GM18867 (cell line): ENCODE data around the gene GPR78.
"Not testable (repeated sequence)": the region's sequence is repeated elsewhere in the genome, so short reads cannot be mapped to it uniquely, and the experiment has no call there.

Experiments used
- ATAC-seq: cut with Tn5 transposase; IDR thresholded peaks from one replicate; pipeline ENCODE4 v1.9.1; 2021; ENCODE audit warnings: mild to moderate bottlenecking, moderate library complexity; ENCODE audit not compliant: unreplicated experiment

The GPR78 gene

DNA sequence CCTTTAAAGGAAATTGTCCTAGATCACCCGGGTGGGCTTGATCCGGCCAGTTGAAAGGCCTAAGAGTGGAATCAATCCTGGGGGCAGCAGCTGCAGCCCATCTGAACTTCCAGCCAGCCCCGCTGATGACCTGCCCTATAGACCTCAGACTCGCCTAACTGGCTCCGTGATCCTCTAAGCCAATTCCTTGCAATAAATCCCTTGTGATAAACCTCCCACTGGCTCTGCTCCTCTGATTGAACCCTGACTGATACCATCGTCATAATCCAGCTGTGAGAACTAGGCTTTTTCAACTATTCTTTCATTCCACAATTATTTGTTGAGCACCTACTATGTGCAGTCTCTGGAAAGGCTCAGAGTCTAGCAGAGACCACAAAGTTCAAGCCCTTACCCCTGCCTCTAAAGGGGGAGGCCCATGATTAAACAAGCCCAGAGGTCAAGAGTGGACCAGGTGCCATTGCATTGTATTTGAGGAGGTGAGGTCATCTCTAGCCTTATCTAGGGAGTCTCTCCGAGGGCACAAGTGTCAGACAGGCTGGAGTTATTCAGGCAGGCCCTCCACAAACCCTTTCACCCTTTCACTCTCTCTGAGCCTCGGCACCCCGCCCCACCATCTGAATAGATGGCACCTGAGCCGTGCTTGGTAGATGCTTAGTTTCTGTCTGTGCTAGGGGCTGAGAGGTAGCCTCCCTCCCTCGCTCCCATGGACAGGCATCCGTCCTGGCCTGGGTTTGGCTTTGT is 20.5 kb upstream of the GPR78 start:
- no peak for ATAC-seq

DNA sequence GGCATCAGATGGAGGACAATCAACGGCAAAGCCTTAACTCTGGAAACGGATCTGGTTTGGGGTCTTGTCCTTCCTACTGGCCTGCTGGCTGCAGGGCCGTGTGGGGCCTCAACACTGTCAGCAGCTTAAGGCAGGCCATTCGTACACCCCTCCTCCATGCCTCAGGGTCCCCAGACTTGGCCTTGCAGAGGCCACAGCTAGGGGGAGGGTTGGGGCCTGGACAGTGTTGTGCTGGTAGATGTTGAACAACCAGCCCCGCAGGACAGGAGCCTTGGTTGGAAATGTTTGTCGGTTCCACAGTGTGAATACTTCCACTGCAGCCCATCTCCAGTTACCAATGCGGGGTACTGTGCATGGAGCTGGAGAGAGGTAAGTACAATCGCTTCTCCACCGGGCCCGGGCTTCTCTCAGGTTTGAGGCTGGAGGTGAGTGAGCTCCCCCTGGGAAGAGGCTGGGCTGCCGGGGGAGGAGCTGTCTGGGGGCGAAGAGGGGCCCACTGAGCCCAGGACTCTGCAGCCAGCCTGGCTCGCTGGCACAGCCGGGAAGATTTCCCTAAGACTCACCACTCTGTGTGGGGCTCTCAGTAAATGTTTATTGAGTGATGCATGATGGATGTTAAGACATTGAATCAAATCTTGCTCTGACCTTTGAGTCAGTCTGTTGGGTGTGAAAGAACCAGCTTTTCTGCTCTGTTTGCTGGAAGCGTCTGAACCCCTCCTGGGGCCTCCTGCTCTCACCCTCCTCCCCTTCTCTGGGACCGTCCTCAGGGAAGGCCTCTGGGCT is 19.7 kb upstream of the GPR78 start:
- ATAC-seq, result no peak

GRCh38 chr4:8564595-8564994 is 15.6 kb upstream of the GPR78 start:
- ATAC-seq, result no peak

GRCh38 chr4:8568068-8568668 is 12.0 kb upstream of the GPR78 start:
- ATAC-seq, result no peak

DNA sequence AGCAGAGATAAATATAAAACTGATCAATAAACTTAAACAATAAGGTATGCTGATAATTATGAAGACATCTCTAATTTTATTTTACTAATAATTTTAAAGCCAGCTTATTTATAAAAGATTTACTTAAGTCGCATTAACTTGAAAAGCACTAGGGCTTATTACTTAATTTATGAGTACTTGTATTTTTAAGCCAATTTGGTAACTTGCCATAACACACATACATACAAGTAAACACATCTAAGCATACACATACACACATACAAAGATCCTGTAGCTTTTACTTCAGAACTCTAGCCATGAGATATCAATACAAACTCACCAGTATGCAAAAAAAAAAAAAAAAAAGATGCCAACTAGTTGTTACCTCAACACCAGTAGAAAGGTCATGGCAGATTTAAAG is 10.0 kb upstream of the GPR78 start:
- ATAC-seq, result no peak

DNA sequence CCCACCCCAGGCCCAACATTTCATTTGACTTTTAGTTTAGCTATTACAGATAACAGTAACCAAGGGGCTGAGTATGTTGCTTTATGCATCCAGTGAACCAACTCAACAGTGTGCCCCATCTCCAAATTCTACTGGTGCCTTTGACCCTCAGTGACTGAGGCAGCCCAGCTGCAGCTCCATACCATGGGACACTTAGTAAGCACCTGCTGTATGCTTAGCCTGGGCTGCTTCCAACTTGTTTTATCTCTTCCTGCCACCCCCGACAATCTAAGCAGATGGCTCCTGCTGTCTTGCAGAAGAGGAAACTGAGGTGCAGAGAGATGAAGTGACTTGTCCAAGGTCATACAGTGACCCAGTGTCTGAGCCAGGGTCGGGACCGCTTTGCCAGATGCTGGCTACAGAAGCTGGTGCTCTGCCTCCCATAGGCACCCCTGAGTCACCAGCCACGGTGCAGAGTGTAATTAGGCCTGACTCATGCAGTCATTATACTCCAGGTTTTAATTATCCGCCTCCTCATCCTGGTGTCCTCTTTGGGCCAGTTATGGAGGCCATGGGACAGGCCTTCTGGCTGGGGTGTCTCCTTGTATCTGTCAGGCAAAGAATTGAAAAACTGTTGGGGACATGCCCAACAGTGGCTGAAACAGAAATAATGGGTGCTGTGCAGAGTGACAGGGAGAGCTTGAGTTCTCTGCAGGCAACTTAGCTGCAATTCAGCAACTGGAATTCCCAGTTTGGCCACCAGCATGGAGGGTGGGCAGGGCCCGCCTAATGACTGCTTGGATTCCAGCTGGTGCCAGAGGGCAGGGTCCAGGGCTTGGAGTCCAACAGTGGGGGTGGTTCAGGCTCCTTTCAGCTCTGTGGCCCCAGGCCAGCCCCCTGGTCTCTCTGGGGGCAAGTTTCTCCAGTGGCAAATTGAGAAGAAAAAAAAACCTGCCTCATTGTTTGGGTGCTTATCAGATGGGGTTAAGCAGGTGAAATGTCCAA is 8.2 kb upstream of the GPR78 start:
- no peak for ATAC-seq

GRCh38 chr4:8573266-8573665 is 6.9 kb upstream of the GPR78 start:
- ATAC-seq, result no peak

GRCh38 chr4:8574796-8575370 is 5.3 kb upstream of the GPR78 start:
- no peak for ATAC-seq

DNA sequence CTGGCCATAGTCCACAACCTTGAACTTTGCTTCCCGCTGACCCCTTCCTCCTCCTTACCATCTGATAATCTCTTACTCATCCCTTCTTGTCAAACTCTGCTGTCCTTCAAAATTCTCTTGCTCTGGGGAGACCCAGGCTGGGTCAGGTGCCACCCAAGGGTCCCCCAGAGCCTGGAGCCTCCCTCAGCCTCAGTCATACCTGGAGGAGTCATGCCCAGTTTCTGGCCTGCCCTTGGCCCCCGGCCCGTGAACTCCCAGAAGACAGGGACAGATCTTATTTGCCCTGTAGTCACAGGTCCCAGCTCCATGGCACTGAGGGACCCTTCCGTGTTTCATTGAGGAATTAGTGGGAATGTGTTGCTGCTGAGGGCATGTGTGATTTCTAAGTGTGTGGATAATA is 4.7 kb upstream of the GPR78 start:
- no peak for ATAC-seq

DNA sequence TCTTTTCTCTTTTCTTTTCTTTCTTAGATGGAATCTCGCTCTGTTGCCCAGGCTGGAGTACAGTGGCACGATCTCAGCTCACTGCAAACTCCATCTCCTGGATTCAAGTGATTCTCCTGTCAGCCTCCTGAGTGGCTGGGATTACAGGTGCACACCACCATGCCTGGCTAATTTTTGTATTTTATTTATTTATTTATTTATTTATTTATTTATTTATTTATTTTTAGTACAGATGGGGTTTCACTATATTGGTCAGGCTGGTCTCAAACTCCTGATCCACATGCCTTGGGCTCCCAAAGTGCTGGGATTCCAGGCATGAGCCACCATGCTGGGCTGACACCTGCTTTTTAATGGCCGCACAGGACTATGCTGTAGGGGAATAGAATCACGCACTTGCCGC is 3.6 kb upstream of the GPR78 start:
- not testable (repeated sequence) for ATAC-seq

DNA sequence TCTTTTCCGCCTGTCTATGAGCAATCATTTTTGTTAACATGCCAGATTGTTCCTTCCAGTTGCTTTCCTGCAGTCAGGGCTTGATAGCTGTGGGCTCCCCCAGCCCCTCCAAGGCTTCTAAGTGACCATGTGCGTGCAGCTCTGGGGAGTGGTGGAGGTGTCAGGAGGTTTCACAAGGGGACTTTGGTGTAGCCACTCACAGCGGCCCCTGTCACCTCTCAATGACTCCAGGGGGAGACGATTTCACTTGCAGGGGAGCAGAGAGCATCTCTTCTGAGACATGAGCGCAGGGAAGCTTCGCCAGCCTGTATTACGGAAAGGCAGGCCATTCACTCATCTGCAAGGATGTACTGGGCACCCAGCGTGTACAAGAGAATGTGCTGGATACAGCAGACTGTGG is 3.1 kb upstream of the GPR78 start:
- ATAC-seq, result no peak

- ATAC-seq, result no peak
Observed at GRCh38 chr4:8577972-8578371, 2.2 kb upstream of the GPR78 start.

- ATAC-seq, result no peak
Observed at GRCh38 chr4:8578717-8579116, 1.5 kb upstream of the GPR78 start.

GRCh38 chr4:8579526-8580320 is 469 bp upstream of the GPR78 start:
- ATAC-seq, result no peak

DNA sequence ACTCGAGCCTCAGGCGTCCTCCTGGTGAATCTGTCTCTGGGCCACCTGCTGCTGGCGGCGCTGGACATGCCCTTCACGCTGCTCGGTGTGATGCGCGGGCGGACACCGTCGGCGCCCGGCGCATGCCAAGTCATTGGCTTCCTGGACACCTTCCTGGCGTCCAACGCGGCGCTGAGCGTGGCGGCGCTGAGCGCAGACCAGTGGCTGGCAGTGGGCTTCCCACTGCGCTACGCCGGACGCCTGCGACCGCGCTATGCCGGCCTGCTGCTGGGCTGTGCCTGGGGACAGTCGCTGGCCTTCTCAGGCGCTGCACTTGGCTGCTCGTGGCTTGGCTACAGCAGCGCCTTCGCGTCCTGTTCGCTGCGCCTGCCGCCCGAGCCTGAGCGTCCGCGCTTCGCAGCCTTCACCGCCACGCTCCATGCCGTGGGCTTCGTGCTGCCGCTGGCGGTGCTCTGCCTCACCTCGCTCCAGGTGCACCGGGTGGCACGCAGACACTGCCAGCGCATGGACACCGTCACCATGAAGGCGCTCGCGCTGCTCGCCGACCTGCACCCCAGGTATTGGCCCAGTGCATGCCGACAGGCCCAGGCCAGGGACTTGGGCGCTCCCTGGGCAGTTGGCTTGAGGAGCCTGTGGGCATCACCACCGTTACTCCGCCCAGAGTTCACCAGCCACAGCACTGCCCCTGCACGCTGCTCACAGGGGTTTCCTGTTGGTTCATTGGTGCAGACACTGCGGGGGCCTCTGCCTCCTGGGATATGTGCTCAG is 1.1 kb downstream of the GPR78 start:
- ATAC-seq, result no peak

- ATAC-seq, result no peak
Observed at GRCh38 chr4:8582016-8582415, 1.8 kb downstream of the GPR78 start.

GRCh38 chr4:8582436-8582835 is 2.2 kb downstream of the GPR78 start:
- no peak for ATAC-seq

DNA sequence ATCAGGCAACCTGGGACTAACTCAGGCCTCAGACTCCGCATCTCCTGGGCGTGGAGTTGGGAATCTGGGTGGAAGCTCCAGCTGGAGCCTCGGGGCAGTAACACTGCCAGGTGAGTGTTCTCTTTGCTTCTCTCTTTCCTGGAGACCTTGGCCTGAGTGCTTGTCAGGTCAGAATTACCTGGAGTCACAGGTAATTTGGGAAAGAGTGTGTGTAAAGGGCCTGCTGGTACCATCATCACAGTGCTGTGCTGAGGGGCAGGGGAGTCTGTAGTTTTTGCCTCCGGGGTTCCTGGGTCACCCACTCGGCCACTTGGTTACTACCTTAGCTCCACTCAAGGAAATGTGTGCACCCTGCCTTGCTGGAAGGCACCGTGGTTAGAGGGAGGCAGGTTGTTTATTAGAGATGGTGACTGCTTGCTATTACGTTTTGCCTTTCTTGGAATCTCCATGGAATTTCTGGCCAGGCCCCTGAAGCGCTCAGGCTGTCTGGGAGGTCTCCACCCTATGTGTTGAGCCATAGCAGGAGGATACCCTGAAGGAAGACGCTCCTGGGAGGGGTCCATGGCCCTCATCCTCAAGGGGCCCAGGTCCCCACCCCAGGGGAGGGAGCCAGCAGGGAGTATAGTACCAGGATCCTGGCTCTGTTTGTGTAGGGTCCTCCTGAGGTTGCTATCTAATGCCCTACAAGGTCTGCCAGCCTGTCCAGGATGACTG is 2.9 kb downstream of the GPR78 start:
- no peak for ATAC-seq
